GM18498 (cell line): ENCODE measurements around the gene SLC5A12.
A peak's percentile ranks its signal among the peaks of the same experiment; 100 is the strongest.

ENCODE experiments used
- ATAC-seq: cut with Tn5 transposase; IDR thresholded peaks from one replicate; pipeline ENCODE4 v1.9.1; 2021; ENCODE audit warnings: mild to moderate bottlenecking, moderate library complexity; ENCODE audit not compliant: unreplicated experiment

SLC5A12 gene

GRCh38 chr11:26721948-26722475 is at the start of gene SLC5A12:
Gene SLC5A12 (minus strand): TSS chr11:26722060. CDS start chr11:26721714, 346 bp downstream.
- no peak for ATAC-seq

GRCh38 chr11:26769027-26769426 is 47.2 kb upstream of the SLC5A12 start:
- ATAC-seq: no peak

- ATAC-seq: no peak
These were observed 45.2 kb upstream of the SLC5A12 start for GRCh38 chr11:26767060-26767459.

- ATAC-seq: no peak
These were observed 43.5 kb upstream of the SLC5A12 start for GRCh38 chr11:26765323-26765722.

GRCh38 chr11:26764825-26765224 is 43.0 kb upstream of the SLC5A12 start:
- ATAC-seq: no peak

GRCh38 chr11:26764315-26764714 is 42.5 kb upstream of the SLC5A12 start:
- ATAC-seq: no peak

- no peak for ATAC-seq
These were observed 40.2 kb upstream of the SLC5A12 start for GRCh38 chr11:26762089-26762488.

GRCh38 chr11:26761361-26761809 is 39.5 kb upstream of the SLC5A12 start:
- no peak for ATAC-seq

- ATAC-seq: no peak
These were observed 36.1 kb upstream of the SLC5A12 start for GRCh38 chr11:26757995-26758394.

GRCh38 chr11:26755762-26756161 is 33.9 kb upstream of the SLC5A12 start:
- ATAC-seq: no peak

GRCh38 chr11:26753723-26754504 is 32.1 kb upstream of the SLC5A12 start:
- peak; percentile 70 for ATAC-seq

GRCh38 chr11:26749927-26750326 is 28.1 kb upstream of the SLC5A12 start:
- no peak for ATAC-seq

- ATAC-seq: peak; percentile 79
These were observed 21.8 kb upstream of the SLC5A12 start for GRCh38 chr11:26743622-26744021.

- ATAC-seq: no peak
These were observed 21.1 kb upstream of the SLC5A12 start for GRCh38 chr11:26742966-26743365.

GRCh38 chr11:26741036-26741435 is 19.2 kb upstream of the SLC5A12 start:
- ATAC-seq: no peak

- ATAC-seq: no peak
These were observed 17.7 kb upstream of the SLC5A12 start for GRCh38 chr11:26739366-26740073.

GRCh38 chr11:26734691-26735090 is 12.8 kb upstream of the SLC5A12 start:
- ATAC-seq: no peak

GRCh38 chr11:26731084-26731456 is 9.2 kb upstream of the SLC5A12 start:
- no peak for ATAC-seq

GRCh38 chr11:26730414-26731083 is 8.7 kb upstream of the SLC5A12 start:
- no peak for ATAC-seq

GRCh38 chr11:26729284-26729683 is 7.4 kb upstream of the SLC5A12 start:
- no peak for ATAC-seq

- no peak for ATAC-seq
These were observed 5.1 kb upstream of the SLC5A12 start for GRCh38 chr11:26726960-26727359.
